Astrocyte (in vitro differentiated cells and primary cell): Measurements from ENCODE around the gene CTIF.

Experiments used
- CTCF ChIP-seq: IDR thresholded peaks from 2 replicates; pipeline ENCODE4 v1.5.1; 2011; ENCODE audit warnings: low read depth, mild to moderate bottlenecking, inconsistent platforms, low read length, moderate library complexity; ENCODE audit not compliant: insufficient read depth
- EZH2 ChIP-seq: IDR thresholded peaks from 2 replicates; pipeline ENCODE4 v1.6.1; 2012; ENCODE audit warnings: mild to moderate bottlenecking, low read length, inconsistent platforms; ENCODE audit not compliant: insufficient read depth

DNA sequence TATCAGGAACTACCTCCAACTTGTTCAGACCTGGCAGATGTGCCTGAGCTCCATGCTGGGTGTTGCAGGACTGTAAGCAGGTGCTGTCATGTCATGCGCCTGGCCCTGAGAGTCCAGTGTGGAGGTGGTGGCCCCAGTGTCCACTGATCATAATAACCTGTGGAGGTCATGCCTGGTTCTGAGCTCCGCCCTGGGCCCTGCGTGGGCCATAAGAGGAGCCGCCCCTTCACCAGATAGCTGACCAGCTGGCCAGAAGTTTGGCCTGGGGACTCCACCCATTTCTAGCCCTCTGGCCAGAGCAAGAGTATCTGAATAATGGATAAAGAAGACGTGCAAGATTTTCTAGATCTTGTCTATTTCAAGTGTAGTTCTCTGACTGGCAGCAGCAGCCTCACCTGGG lies 72.4 kb downstream of the CTIF start:
- TF ChIP-seq CTCF (no peak), EZH2 (no peak)
